Muscle of leg (tissue), 11 donors: ENCODE results near the gene CNOT2. TPM values are rescaled to one million over a fixed set of nuclear protein-coding genes. Genes with fewer than 3 reads are reported as not detected.

Source experiments
- DNase-seq: peaks from one replicate; pipeline ENCODE4 v3.0.0; 2013
- H3K27ac ChIP-seq: one replicate; pipeline ENCODE4 v1.5.1; 2013; ENCODE audit warnings: mild to moderate bottlenecking, low read length, control low read depth
- H3K27me3 ChIP-seq: one replicate; pipeline ENCODE4 v1.6.1; 2013; ENCODE audit warnings: low read length; ENCODE audit not compliant: control insufficient read depth, insufficient read depth
- H3K36me3 ChIP-seq: one replicate; pipeline ENCODE4 v1.6.1; 2013; ENCODE audit warnings: low read length; ENCODE audit not compliant: control insufficient read depth, insufficient read depth
- H3K4me1 ChIP-seq: one replicate; pipeline ENCODE4 v1.6.1; 2013; ENCODE audit warnings: low read length; ENCODE audit not compliant: control insufficient read depth, insufficient read depth
- H3K4me3 ChIP-seq: one replicate; pipeline ENCODE4 v1.5.1; 2013; ENCODE audit warnings: low read length, control low read depth
- H3K9me3 ChIP-seq: replicated peaks from 2 replicates; pipeline ENCODE4 v1.6.1; 2013; ENCODE audit warnings: low read depth, low read length; ENCODE audit not compliant: control insufficient read depth
- WGBS: methylation state at CpG from one replicate; pipeline ENCODE4 v1.1.5; 2013; ENCODE audit warnings: missing lambda C conversion rate; ENCODE audit not compliant: insufficient coverage; 5-methylcytosine and 5-hydroxymethylcytosine counted together
- polyA plus RNA-seq, 8 donors: library from polyadenylated mRNA; unstranded; fragments of 120-200 nt; gene quantifications; one replicate each; pipeline versions ENCODE4 v1.2.1 to v1.2.3, GENCODE V29; 2013; ENCODE audit warnings: inconsistent platforms in 1 of 8, low replicate concordance in 1 of 8; ENCODE audit not compliant: insufficient read length in 8 of 8, insufficient read depth in 1 of 8
- total RNA-seq: library from RNA; stranded (reverse); fragments of 120-200 nt; gene quantifications from one replicate; pipeline ENCODE4 v1.2.4, GENCODE V29; 2013

Gene CNOT2
- total and polyA plus RNA-seq, 9 donors: 54.8 to 97.9 (median 78.4) TPM

GRCh38 chr12:70321191-70321590 lies 78.0 kb downstream of the CNOT2 start:
- Histone ChIP-seq H3K4me1 (no peaks in the 10 kb centered on the region), H3K9me3 (no peaks in the 10 kb centered on the region), H3K36me3 (peaks cover 8% of the 10 kb centered on the region), H3K4me3 (no peak overlapping the region), H3K27me3 (no peaks in the 10 kb centered on the region), H3K27ac (no peak overlapping the region)
- WGBS: 100% methylated on average over 1 of the region's 2 CpGs
- no peak for DNase-seq

GRCh38 chr12:70327541-70327940 lies 84.3 kb downstream of the CNOT2 start:
- Histone ChIP-seq H3K4me3 (no peak overlapping the region), H3K36me3 (peaks cover 10% of the 10 kb centered on the region), H3K4me1 (no peaks in the 10 kb centered on the region), H3K9me3 (no peaks in the 10 kb centered on the region), H3K27ac (no peak overlapping the region), H3K27me3 (no peaks in the 10 kb centered on the region)
- DNase-seq: no peak
- 100% methylated on average over 1 of the region's 2 CpGs for WGBS

GRCh38 chr12:70329728-70330127 lies 86.5 kb downstream of the CNOT2 start:
- H3K4me3 ChIP-seq: no peak overlapping the region
- WGBS: no CpG with 5 or more reads among the region's 3 CpGs
- H3K36me3 ChIP-seq: peaks cover 4% of the 10 kb centered on the region
- no peak for DNase-seq
- no peaks in the 10 kb centered on the region for H3K9me3 ChIP-seq
- H3K27me3 ChIP-seq: no peaks in the 10 kb centered on the region
- H3K27ac ChIP-seq: no peak overlapping the region
- no peaks in the 10 kb centered on the region for H3K4me1 ChIP-seq

GRCh38 chr12:70330158-70330557 lies 86.9 kb downstream of the CNOT2 start:
- no peak for DNase-seq
- H3K27me3 ChIP-seq: no peaks in the 10 kb centered on the region
- WGBS: no CpG with 5 or more reads among the region's 2 CpGs
- H3K4me1 ChIP-seq: no peaks in the 10 kb centered on the region
- no peak overlapping the region for H3K27ac ChIP-seq
- H3K4me3 ChIP-seq: no peak overlapping the region
- no peaks in the 10 kb centered on the region for H3K9me3 ChIP-seq
- H3K36me3 ChIP-seq: peaks cover 4% of the 10 kb centered on the region

- no peaks in the 10 kb centered on the region for H3K4me1 ChIP-seq
- DNase-seq: no peak
- H3K9me3 ChIP-seq: no peaks in the 10 kb centered on the region
- peaks cover 7% of the 10 kb centered on the region for H3K36me3 ChIP-seq
- no peak overlapping the region for H3K27ac ChIP-seq
- H3K27me3 ChIP-seq: no peaks in the 10 kb centered on the region
- no peak overlapping the region for H3K4me3 ChIP-seq
These were observed 89.0 kb downstream of the CNOT2 start for GRCh38 chr12:70332236-70332635.

- no peaks in the 10 kb centered on the region for H3K27me3 ChIP-seq
- no peak for DNase-seq
- no peak overlapping the region for H3K4me3 ChIP-seq
- no peaks in the 10 kb centered on the region for H3K9me3 ChIP-seq
- peaks cover 19% of the 10 kb centered on the region for H3K36me3 ChIP-seq
- no peaks in the 10 kb centered on the region for H3K4me1 ChIP-seq
- H3K27ac ChIP-seq: no peak overlapping the region
- 92% methylated on average over 5 of the region's 8 CpGs for WGBS
These were observed 91.5 kb downstream of the CNOT2 start for GRCh38 chr12:70334742-70335141.

- DNase-seq: no peak
- no peak overlapping the region for H3K27ac ChIP-seq
- no CpG with 5 or more reads among the region's 2 CpGs for WGBS
- no peaks in the 10 kb centered on the region for H3K4me1 ChIP-seq
- no peaks in the 10 kb centered on the region for H3K27me3 ChIP-seq
- H3K9me3 ChIP-seq: no peaks in the 10 kb centered on the region
- no peak overlapping the region for H3K4me3 ChIP-seq
- H3K36me3 ChIP-seq: peaks cover 31% of the 10 kb centered on the region
These were observed 95.3 kb downstream of the CNOT2 start for GRCh38 chr12:70338531-70338930.

- no peaks in the 10 kb centered on the region for H3K9me3 ChIP-seq
- H3K36me3 ChIP-seq: peaks cover 3% of the 10 kb centered on the region
- H3K27me3 ChIP-seq: no peaks in the 10 kb centered on the region
- no peaks in the 10 kb centered on the region for H3K4me1 ChIP-seq
- no peak overlapping the region for H3K4me3 ChIP-seq
- no CpG with 5 or more reads among the region's 2 CpGs for WGBS
- no peak overlapping the region for H3K27ac ChIP-seq
- no peak for DNase-seq
These were observed 107.8 kb downstream of the CNOT2 start for GRCh38 chr12:70351076-70351475.

GRCh38 chr12:70353780-70354660 lies 110.8 kb downstream of the CNOT2 start:
- H3K9me3 ChIP-seq: no peaks in the 10 kb centered on the region
- peak; percentile 26 for DNase-seq
- H3K4me3 ChIP-seq: no peak overlapping the region
- WGBS: 100% methylated on average over 1 of the region's 6 CpGs
- no peaks in the 10 kb centered on the region for H3K4me1 ChIP-seq
- peaks cover 3% of the 10 kb centered on the region for H3K36me3 ChIP-seq
- no peak overlapping the region for H3K27ac ChIP-seq
- no peaks in the 10 kb centered on the region for H3K27me3 ChIP-seq

- no peak overlapping the region for H3K27ac ChIP-seq
- H3K27me3 ChIP-seq: no peaks in the 10 kb centered on the region
- H3K36me3 ChIP-seq: peaks cover 3% of the 10 kb centered on the region
These were observed 111.6 kb downstream of the CNOT2 start for GRCh38 chr12:70354787-70355186.

More at GRCh38 chr12:70354787-70355186, 111.6 kb downstream of the CNOT2 start:
- Histone ChIP-seq H3K4me3 (no peak overlapping the region), H3K9me3 (no peaks in the 10 kb centered on the region), H3K4me1 (no peaks in the 10 kb centered on the region)
- no CpG with 5 or more reads among the region's 3 CpGs for WGBS
- DNase-seq: no peak
